ENCODE results near the gene KCNJ6.
"Not testable (repeated sequence)": the region's sequence is repeated elsewhere in the genome, so short reads cannot be mapped to it uniquely, and the experiment has no call there.

KCNJ6 gene, protein sequence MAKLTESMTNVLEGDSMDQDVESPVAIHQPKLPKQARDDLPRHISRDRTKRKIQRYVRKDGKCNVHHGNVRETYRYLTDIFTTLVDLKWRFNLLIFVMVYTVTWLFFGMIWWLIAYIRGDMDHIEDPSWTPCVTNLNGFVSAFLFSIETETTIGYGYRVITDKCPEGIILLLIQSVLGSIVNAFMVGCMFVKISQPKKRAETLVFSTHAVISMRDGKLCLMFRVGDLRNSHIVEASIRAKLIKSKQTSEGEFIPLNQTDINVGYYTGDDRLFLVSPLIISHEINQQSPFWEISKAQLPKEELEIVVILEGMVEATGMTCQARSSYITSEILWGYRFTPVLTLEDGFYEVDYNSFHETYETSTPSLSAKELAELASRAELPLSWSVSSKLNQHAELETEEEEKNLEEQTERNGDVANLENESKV

DNA sequence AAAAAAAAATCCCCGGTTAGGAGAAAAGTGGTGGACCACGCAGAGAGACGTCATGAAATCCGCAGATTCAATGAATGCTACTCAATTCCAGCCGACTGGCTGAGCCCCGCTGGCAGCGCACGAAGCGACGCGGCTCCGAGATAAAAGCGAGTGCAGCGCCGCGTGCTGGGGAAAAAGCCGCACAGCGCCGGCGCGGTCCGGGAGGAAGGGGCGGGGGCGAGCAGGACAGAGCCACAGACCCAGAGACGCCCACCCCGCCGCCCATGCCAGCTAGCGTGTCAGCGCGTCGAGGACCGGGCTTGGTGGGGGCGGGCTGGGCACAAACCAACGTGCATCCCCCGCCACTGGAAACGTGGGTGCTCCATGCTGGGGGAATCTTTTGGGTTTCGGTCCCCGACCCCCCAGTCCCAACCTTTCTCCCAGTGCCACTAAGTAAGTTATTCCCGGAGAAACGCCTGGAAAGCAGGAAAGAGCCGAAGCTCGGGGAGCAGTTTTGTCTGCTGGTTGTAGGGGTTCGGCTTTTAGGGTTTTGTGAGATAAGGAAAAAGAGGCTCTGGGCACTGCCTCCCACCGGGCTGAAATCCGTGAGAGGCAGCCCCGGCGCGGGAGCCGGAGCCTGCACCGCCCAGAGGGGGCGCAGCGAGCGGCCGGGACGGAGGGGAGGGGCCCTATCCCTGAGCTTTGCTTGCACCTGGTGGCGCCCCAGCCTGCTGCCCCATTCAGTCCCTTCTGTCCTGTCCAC, at the start of gene KCNJ6:
Gene KCNJ6, minus strand, starts transcription at position 148 of the 742 bp plus-strand sequence. CDS start 75,775 bp downstream, outside the sequence.
- no peak for DNase-seq (ENCODE audit: low read depth)

DNA sequence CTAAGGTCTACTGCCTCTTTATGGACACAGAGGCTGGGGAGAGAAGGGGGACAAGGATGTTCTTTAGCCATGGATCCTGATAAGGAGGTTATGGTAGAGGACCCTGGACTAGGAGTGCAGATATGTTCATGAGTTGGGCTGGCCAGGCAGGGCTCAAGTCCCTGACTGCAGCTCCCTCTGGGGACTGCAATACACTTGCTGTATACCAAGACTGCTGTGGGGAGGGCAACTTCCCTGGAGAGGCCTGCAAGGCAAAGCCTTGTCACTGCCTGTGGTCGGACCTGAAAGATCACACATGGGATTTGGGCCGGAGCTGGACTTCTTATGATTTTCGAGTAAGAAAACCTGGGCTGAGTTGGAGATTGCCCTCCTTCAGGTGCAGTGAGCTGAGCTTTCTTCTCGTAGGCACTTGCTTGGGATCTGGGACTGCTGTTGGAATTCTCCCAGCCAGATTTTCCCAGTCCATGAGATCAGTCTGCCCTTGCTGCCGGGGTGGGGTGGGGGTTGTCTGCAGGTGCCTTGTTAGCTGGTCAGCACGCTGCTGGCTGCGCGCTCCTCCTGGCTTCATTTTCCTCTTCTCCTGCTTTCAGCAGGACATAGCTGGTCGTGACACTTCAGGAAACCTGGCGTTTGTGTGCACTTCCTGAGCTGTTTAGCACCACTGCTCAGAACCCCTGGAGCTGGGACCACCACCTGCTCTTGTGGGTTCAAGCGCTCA, 49.0 kb upstream of the KCNJ6 start:
- no peak for DNase-seq (ENCODE audit: low read depth)

DNA sequence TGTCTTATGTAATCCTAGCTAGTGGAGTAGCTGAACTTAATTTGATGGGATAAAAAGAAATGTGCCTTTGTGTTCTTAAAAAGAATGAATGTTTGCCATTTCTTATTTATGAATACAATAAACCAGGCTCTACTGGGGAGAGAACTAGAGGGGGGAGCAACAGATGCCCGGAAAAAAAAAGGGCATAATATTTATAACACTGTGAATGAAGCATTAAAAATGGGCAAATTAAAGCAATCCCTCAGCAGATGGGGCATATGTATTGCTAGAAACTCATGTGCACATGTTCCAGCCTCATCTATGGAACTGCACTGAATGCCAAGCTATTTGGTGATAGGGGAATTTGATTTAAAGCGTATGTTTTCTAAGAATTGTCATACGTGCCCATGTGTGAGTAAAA, 42.3 kb upstream of the KCNJ6 start:
- DNase-seq (ENCODE audit: low read depth) = no peak

DNA sequence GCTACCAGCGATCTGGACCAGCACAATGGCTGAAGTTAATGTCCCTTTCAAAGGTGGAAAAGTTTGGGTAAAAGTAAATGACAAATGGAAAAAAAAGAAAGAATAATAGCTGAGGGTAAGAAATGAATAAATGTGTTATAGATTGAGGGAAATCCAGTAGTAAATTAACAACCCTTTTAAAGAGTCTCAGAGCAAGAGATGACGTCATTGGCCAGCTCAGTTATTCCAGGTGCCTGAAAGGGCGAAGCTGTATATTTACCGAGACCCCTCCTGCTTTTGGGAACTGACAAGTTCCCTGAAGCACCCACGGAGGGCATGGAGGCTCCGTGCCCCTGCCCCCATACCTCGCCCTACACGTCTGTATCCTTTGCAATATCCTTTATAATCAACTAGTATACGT, 40.5 kb upstream of the KCNJ6 start:
- no peak for DNase-seq (ENCODE audit: low read depth)

DNA sequence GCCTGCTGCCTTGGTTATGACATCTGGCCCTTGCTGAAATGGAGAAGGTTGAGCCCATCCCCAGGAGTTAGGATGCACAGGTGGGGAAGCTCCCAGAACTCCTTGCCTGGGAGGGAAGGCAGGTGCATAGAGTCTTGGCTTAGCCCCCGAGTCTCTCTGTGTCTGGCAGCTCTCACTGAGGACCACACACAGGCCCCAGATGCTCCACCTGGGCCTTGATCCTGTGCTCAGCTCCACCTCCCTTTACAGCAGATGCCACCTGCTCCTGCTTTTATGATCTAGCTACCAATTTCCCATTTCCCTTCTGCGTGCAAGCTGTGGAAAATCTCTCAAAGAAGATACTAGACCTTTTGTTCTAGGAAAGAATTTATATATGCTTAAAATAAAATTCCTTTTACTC, 28.8 kb upstream of the KCNJ6 start:
- no peak for DNase-seq (ENCODE audit: low read depth)

DNA sequence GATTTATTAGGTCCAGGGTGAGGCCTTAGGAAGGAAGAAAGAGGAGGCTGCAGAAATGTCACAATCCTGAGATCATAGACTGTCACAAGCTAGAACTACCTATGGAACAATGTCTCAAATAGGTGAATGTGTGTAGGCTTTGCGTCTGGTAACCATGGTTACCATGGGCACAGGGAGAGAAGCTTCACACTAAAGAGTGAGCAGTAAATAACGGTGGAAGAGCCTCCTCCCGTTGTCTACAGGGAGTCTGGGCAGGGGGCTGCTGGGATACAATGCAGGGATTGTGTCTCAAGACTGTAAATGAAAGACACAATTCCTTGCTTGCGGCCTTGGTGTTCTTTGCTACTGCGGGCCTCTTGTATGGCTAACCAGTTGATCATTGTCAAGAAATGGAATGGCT, 28.2 kb upstream of the KCNJ6 start:
- no peak for DNase-seq (ENCODE audit: low read depth)

DNA sequence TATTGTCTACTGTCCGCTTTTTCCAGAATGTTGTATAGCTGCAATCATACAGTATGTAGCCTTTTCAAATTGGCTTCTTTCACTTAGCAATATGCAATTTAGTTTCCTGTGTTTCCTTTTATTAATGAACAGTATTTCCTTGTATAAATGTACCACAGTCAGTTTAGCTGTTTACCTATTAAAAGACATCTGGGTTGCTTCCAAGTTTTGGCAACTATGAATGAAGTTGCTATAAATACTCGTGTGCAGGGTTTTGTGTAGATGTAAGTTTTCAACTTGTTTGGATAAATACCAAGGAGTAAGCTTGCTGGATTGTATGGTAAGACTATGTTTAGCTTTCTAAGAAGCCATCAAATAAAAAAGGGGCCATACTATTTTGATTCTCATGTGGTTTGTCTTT, 24.4 kb upstream of the KCNJ6 start:
- no peak for DNase-seq (ENCODE audit: low read depth)

DNA sequence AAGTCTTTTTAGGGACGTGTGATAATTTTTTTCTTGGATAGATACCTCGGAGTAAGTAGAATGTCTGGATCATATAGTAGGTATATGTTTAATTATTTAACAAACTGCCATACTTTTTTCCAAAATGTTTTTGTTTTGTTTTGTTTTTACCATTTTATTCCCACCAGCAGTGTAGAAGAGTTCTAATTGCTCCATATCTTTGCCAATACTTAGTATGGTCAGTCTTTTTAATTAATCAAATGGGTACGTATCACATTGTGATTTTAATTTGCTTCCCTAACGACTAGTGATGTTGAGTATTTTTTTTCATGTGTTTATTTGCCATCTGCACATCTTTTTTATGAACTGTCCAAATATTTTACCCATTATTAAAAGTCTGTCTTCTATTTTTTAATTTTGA, 23.6 kb upstream of the KCNJ6 start:
- no peak for DNase-seq (ENCODE audit: low read depth)

DNA sequence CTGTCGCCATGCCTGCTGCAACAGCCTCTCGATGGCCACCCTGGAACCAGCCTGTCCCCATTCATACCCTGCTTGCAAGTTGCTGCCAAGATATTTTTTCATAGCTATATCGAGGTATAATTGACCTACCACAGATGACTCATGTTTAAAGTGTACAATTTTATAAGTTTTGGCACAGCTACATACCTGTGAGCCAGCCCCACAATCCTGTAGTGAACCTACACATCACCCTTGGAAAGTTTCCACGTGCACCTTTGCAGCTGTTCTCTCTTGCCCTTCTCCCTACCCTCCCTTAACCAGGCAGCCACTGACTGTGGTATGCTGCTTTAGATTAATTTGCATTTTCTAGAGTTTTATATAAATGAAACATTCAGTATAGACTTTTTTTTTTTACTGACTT, 23.0 kb upstream of the KCNJ6 start:
- DNase-seq (ENCODE audit: low read depth) = no peak

DNA sequence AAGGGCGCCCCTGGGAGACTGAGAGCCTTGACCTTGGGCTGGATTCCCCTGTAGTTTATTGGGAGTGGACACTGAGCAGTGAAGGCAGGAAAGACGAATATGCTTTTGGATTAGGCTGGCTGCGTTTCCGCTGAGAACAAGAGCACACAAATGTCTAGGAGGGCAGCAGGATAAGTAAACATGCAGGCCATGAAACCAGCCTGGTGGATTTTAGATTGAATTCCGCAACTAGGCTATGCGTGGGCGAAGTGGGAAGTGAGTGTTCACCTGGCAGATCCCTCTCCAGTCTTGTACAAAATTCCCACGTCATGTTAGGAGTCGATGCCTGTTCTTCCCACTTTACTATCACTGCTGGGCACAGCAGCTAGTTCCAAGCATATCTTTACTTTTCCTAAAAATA, 21.4 kb upstream of the KCNJ6 start:
- DNase-seq (ENCODE audit: low read depth) = no peak

DNA sequence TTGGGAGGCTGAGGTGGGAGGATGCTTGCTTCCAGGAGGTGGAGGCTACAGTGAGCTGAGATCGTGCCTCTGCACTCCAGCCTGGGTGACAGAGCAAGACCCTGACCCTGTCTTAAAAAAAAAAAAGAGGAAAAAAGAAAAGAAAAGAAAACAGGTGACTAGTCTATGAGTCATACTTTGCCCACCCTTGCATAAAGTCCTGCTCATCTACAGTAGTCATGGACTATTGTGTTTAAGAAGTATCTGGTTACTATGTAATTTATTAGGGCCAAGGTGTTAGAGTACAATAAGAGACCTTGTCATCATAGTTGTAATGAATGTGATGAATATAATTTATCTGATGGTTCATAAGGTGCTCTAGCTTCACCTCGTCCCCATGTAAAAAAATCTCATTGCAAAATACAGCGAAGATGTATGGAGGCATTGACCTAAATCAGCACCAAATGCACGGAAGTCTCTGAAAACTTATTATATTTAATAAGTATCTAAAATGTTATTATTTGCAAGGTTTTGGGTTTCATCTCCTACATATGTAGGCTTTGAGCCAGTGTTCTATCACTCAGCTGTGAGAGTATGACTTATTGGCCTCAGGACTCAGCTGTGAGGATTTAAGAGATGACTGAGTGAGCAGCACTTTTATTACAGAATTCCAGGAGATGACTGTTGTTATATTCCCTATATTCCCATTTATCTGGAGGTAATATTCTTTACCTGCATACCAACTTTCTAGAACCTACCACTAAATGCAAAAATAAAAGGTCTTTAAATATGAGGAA, 19.9 kb upstream of the KCNJ6 start:
- no peak for DNase-seq (ENCODE audit: low read depth)

DNA sequence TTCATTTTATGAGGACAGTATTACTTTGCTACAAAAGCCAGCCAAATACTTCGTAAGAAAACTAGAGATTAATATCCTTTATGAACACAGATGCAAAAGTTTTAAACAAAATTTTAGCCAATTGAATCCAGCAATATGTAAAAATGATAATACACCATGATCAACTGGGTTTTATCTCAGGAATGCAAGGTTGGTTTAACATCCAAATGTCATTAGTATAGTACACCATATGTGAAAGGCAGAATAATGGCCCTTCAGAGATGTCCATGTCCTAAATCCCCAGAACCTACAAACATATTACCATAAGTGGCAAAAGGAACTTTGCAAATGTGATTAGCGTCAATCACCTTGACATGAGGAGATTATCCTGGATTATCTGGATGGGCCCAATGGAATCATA, 16.7 kb upstream of the KCNJ6 start:
- no peak for DNase-seq (ENCODE audit: low read depth)

DNA sequence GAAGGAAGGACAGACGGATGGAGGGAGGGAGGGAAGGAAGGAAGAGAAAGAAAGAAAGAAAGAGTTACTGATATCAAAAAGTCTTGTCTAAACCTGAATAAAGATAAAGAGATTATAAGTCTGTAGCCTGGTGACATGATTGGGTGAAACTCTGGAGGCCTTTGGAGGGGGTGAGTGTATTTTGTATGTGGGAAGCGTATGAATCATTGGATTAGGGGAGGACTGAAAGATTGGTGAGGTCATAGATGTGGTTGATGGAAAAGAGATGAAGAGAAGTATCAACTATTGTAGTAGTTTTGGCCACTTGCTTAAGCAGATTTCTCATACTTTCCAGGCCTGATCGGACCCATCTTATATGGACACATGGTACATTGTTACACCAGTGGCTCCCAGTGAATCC, 11.5 kb upstream of the KCNJ6 start:
- no peak for DNase-seq (ENCODE audit: low read depth)

DNA sequence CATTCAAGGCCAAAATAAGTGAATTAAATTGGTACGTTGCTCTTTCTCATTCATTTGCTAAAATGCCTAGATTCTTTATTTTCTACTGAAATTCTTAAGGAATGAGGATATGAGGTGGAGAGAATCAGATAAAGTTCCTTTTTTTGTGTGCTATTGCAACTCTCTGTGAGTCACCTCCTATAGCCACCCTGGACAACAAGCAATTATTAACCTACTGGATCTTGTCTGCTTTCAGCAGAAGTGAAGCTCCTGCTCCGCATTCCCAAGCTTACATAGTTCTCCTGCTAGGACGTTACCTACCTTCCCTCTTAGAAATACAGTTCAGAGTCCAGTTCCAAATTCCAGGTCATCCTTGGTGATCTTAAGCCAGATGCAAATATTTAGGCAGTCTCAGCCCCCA, 4.8 kb upstream of the KCNJ6 start:
- DNase-seq (ENCODE audit: low read depth) = no peak

DNA sequence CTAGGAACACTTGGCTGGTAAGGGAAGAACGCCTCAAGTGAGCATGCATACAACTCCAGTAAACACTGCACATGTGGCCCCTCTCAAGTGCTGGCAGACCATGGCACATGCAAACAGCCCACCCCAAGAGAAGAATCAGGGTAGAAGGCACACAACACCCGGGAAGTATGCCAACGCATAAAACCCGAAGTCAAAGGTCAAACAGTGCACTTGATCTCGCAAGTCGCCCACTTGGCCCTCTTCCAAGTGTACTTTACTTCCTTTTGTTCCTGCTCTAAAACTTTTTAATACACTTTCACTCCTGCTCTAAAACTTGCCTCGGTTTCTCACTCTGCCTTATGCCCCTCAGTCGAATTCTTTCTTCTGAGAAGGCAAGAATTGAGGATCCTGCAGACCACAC, 4.0 kb upstream of the KCNJ6 start:
- not testable (repeated sequence) for DNase-seq (ENCODE audit: low read depth)

DNA sequence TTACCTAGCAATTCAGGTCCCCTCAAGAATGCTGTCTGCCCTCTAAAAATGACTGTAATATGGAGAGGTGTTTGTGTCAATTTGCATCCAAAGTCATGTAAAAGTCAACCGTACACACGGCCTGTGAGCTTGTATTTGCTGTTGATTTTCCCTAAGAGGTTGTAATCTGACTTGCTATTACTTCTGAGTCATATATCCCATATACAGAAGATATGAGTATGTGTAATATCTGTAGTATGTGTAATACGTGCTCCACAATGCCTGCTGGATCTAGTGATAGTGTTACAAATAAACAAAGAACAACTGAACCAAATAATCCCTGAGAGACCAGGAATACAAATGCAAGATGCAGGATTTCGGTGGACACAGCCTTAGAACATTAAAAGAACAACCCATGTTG, 1.4 kb upstream of the KCNJ6 start:
- DNase-seq (ENCODE audit: low read depth) = no peak

DNA sequence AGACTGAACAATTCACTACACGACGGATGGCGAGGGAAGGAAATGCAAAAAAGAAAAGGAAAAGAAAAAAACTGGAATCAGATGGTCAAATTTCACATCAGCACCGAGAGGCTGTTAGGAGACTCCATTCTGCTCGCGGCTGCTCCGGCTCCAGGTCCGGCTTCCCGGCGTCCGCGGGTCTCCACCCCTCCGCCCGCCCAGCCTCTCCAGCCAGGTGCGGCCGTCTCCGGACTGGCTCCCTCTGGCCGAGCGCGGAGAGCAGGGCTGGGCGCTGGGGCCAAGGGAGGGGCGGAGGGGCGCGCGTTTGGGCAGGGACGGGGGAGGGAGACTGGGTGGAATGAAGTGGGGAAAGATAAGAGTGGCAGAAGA, 332 bp downstream of the KCNJ6 start:
- DNase-seq (ENCODE audit: low read depth) = no peak

DNA sequence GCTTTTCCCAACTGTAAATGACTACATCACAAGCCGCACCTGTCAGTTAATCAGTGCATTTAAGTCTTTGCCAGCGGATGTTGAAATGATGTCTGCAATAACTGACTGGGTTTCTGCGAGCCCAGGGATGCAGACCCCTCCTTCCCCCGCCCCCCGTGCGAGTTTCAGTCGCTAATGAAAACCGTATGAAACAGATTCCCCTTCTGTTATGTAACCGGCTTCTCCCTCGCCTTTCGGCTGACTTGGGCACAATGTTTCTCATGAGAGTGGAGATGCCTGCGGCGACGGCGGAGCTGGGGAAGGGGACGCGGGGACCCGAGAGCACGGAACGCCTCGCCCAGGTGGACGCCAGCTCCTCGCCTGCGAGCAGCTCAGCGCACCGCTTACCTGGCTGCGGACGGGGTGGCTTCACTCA, 753 bp downstream of the KCNJ6 start:
- DNase-seq (ENCODE audit: low read depth) = no peak

DNA sequence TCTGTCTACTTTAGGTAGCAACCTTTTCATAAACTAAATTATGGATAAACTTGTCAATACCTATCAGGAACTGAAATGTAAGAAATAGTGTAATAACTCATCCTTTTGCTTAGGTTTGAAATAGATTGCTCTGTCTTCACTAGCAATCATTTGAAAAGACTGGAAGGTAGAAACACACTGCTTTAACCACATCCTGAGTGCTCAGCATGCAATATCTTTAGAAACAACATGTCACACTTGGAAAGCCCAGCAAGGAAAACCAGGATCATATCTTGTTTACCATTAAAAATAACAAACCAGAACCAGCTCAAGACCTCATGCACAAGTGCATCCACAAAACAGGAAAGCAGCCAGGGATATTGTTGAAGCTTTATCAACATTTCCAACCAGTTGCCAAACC, 3.6 kb downstream of the KCNJ6 start:
- DNase-seq (ENCODE audit: low read depth) = no peak

DNA sequence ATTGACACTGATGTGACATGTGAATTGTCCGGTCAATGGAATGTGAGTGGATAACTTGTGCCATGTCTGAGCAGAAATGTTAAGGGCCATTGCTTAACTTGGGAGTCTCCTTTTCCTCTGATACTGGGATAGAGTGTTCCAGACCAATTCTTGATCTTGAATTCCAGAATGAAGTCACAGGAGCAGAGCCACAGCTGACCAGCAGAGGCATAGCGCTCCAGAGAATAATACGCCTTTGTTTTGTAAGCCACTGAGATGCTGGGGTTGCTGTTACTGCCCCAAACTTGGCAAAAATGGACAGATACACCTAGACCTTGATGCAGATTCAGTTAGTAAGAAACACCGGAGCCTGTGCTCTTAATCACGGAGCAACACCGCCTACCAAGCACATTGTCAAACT, 6.3 kb downstream of the KCNJ6 start:
- no peak for DNase-seq (ENCODE audit: low read depth)

DNA sequence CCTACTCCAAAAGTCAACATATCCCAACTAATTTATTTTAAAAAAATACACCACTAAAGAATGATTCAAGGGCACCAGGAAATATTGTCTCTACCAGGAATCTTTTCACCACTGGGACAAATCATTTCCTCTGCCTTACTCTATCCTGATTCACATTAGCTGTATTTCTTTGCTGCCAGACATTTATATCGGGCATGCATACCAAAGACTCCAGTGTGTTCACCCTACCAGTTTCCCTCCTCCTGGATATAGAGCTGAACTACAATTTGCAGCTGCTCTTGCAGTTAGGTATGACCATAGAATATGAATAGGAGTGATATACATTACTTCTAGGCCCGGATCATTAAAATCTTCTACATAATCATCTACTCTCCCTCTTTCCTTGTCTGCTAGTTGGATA, 7.6 kb downstream of the KCNJ6 start:
- DNase-seq (ENCODE audit: low read depth) = no peak

DNA sequence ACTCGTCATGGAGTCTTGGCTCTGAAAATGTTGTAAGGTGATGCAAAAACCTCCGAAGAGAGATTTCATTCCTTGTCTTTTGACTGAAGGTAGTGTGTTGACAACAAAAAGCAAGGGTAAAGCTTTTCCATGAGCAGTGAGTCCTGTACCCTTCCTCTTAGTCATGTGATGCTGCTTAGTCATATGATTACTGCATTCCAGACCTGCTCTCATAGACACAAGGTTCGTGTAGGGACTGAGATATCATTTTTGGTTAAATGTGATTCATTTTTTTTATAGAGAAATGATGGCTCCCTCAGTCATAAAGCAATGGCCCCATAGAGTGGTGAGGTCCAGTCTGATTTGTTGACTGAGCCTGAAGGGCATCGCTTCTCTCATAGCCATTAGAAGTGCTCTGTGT, 9.2 kb downstream of the KCNJ6 start:
- no peak for DNase-seq (ENCODE audit: low read depth)
